Prostate gland (tissue), 2 donors: ENCODE data around the gene KLHL3.

ENCODE experiments used
- POLR2A ChIP-seq: fragments of 450-650 bp; IDR thresholded peaks from one replicate; pipeline ENCODE4 v1.6.1; 2016; ENCODE audit warnings: antibody characterized with exemption, mild to moderate bottlenecking
- POLR2AphosphoS5 ChIP-seq: sonication (generic); formaldehyde crosslinking; IDR thresholded peaks from one replicate; pipeline ENCODE4 v1.6.1; 2017; ENCODE audit warnings: antibody characterized with exemption
- TF ChIP-seq, protein P1 (sequence below), 4 experiments: fragments of 200-600 bp in 2 of 4; fragments of 450-650 bp in 2 of 4; sonication (generic) in 2 of 4; IDR thresholded peaks; 1 replicate in 3 of 4; 2 replicates in 1 of 4; pipeline ENCODE4 v1.5.1; 2016 to 2019; ENCODE audit warnings: antibody characterized with exemption in 4 of 4, mild to moderate bottlenecking in 2 of 4, moderate library complexity in 2 of 4

DNA sequence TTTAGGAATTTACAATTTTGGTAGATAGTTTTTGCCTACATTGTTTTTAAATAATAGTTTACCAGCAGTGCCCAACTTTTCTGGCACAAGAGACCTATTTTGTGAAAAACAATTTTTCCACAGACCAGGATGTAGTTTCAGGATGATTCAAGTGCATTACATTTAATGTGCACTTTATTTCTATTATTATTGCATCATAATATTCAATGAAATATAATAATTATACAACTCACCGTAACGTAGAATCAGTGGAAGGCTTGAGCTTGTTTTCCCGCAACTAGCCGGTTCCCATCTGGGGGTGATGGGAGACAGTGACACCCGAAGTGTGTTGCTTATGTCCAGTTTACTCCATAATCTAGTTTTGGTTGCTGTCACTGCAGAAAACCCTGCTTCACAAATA lies 21.7 kb upstream of the KLHL3 start:
- TF ChIP-seq, protein P1, sequence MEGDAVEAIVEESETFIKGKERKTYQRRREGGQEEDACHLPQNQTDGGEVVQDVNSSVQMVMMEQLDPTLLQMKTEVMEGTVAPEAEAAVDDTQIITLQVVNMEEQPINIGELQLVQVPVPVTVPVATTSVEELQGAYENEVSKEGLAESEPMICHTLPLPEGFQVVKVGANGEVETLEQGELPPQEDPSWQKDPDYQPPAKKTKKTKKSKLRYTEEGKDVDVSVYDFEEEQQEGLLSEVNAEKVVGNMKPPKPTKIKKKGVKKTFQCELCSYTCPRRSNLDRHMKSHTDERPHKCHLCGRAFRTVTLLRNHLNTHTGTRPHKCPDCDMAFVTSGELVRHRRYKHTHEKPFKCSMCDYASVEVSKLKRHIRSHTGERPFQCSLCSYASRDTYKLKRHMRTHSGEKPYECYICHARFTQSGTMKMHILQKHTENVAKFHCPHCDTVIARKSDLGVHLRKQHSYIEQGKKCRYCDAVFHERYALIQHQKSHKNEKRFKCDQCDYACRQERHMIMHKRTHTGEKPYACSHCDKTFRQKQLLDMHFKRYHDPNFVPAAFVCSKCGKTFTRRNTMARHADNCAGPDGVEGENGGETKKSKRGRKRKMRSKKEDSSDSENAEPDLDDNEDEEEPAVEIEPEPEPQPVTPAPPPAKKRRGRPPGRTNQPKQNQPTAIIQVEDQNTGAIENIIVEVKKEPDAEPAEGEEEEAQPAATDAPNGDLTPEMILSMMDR (IDR thresholded peaks at IDR 0.05): no peak
- TF ChIP-seq POLR2A: no peak
- TF ChIP-seq POLR2AphosphoS5: no peak
